Measurements from ENCODE around the gene CDK18.

CDK18 gene

GRCh38 chr1:205466595-205467220, 37.8 kb upstream of the CDK18 start:
- ATAC-seq (ENCODE audit: insufficient read depth, low read depth) (no peak), DNase-seq (no peak)
- H3K4me1 ChIP-seq (ENCODE audit: insufficient read depth, low read length): no peaks in the 10 kb centered on the region
- H3K79me2 ChIP-seq (ENCODE audit: insufficient read depth, low read length): no peaks in the 10 kb centered on the region
- H3K9me3 ChIP-seq (ENCODE audit: insufficient read depth, low read length, severe bottlenecking): no peaks in the 10 kb centered on the region
- no peaks in the 10 kb centered on the region for H3K36me3 ChIP-seq (ENCODE audit: insufficient read depth, low read length)
- H3K4me2 ChIP-seq (ENCODE audit: insufficient read depth, low read length): no peak overlapping the region
- H3K27ac ChIP-seq (ENCODE audit: low read length): no peak overlapping the region
- peaks cover 27% of the 10 kb centered on the region for H3K27me3 ChIP-seq (ENCODE audit: insufficient read depth, low read length, poor library complexity)
- no peaks in the 10 kb centered on the region; the same call in 1 of the 2 replicates for H4K20me1 ChIP-seq (ENCODE audit: insufficient read depth, low read length)
- H3K9ac ChIP-seq (ENCODE audit: low read depth, low read length): no peak overlapping the region
- no peak overlapping the region for H3K4me3 ChIP-seq (ENCODE audit: low read depth in 1 of 2, low read length in 2 of 2)
- no peak for TF ChIP-seq EZH2 (IDR thresholded peaks at IDR 0.05; ENCODE audit: borderline replicate concordance, low read depth, low read length, severe bottlenecking)
- no peak for TF ChIP-seq CTCF (IDR thresholded peaks at IDR 0.05; ENCODE audit: borderline replicate concordance, extremely low read depth, low read length, poor library complexity, severe bottlenecking)
- no peak overlapping the region for H2AFZ ChIP-seq (ENCODE audit: low read depth, low read length)

GRCh38 chr1:205470131-205470530, 34.3 kb upstream of the CDK18 start:
- H3K9ac ChIP-seq (ENCODE audit: low read depth, low read length): no peak overlapping the region
- no peak for ATAC-seq (ENCODE audit: insufficient read depth, low read depth)
- DNase-seq: no peak

GRCh38 chr1:205472737-205473441, 31.6 kb upstream of the CDK18 start:
- ATAC-seq (ENCODE audit: insufficient read depth, low read depth) (no peak), DNase-seq (no peak)
- Histone ChIP-seq H3K4me1 (ENCODE audit: insufficient read depth, low read length) (no peaks in the 10 kb centered on the region), H3K36me3 (ENCODE audit: insufficient read depth, low read length) (no peaks in the 10 kb centered on the region), H3K79me2 (ENCODE audit: insufficient read depth, low read length) (no peaks in the 10 kb centered on the region), H3K27ac (ENCODE audit: low read length) (no peak overlapping the region), H3K9ac (ENCODE audit: low read depth, low read length) (no peak overlapping the region), H3K9me3 (ENCODE audit: insufficient read depth, low read length, severe bottlenecking) (no peaks in the 10 kb centered on the region), H3K27me3 (ENCODE audit: insufficient read depth, low read length, poor library complexity) (no peaks in the 10 kb centered on the region), H3K4me3 (ENCODE audit: low read depth in 1 of 2, low read length in 2 of 2) (no peak overlapping the region), H2AFZ (ENCODE audit: low read depth, low read length) (no peak overlapping the region), H3K4me2 (ENCODE audit: insufficient read depth, low read length) (no peak overlapping the region), H4K20me1 (ENCODE audit: insufficient read depth, low read length) (no peaks in the 10 kb centered on the region; the same call in 1 of the 2 replicates)
- TF ChIP-seq EZH2 (IDR thresholded peaks at IDR 0.05; ENCODE audit: borderline replicate concordance, low read depth, low read length, severe bottlenecking) (no peak), CTCF (IDR thresholded peaks at IDR 0.05; ENCODE audit: borderline replicate concordance, extremely low read depth, low read length, poor library complexity, severe bottlenecking) (no peak)

More at GRCh38 chr1:205470131-205470530, 34.3 kb upstream of the CDK18 start:
- Histone ChIP-seq H3K9me3 (ENCODE audit: insufficient read depth, low read length, severe bottlenecking) (no peaks in the 10 kb centered on the region), H3K4me1 (ENCODE audit: insufficient read depth, low read length) (no peaks in the 10 kb centered on the region), H3K4me2 (ENCODE audit: insufficient read depth, low read length) (no peak overlapping the region), H3K27ac (ENCODE audit: low read length) (no peak overlapping the region), H2AFZ (ENCODE audit: low read depth, low read length) (no peak overlapping the region), H3K79me2 (ENCODE audit: insufficient read depth, low read length) (no peaks in the 10 kb centered on the region), H3K4me3 (ENCODE audit: low read depth in 1 of 2, low read length in 2 of 2) (no peak overlapping the region), H3K36me3 (ENCODE audit: insufficient read depth, low read length) (no peaks in the 10 kb centered on the region), H3K27me3 (ENCODE audit: insufficient read depth, low read length, poor library complexity) (peaks cover 14% of the 10 kb centered on the region), H4K20me1 (ENCODE audit: insufficient read depth, low read length) (no peaks in the 10 kb centered on the region; the same call in 1 of the 2 replicates)
- TF ChIP-seq EZH2 (IDR thresholded peaks at IDR 0.05; ENCODE audit: borderline replicate concordance, low read depth, low read length, severe bottlenecking): no peak
- no peak for TF ChIP-seq CTCF (IDR thresholded peaks at IDR 0.05; ENCODE audit: borderline replicate concordance, extremely low read depth, low read length, poor library complexity, severe bottlenecking)

All from DND-41 (cell line).